Retinal pigment epithelial cell (primary cell): Measurements from ENCODE around the gene ZMYND11.

Experiments
- DNase-seq: peaks from one replicate; pipeline ENCODE4 v3.0.0-alpha.2; 2010; ENCODE audit warnings: low read depth
- H3K4me3 ChIP-seq: 2 replicates; pipeline ENCODE4 v1.5.1; 2011; ENCODE audit warnings: mild to moderate bottlenecking, low read length, control low read depth, moderate library complexity
- TF ChIP-seq, protein P1 (sequence below): conservative IDR thresholded peaks from 2 replicates; pipeline ENCODE4 v1.5.1; 2011; ENCODE audit warnings: low read depth, low read length, control low read depth, inconsistent platforms

ZMYND11 gene

DNA sequence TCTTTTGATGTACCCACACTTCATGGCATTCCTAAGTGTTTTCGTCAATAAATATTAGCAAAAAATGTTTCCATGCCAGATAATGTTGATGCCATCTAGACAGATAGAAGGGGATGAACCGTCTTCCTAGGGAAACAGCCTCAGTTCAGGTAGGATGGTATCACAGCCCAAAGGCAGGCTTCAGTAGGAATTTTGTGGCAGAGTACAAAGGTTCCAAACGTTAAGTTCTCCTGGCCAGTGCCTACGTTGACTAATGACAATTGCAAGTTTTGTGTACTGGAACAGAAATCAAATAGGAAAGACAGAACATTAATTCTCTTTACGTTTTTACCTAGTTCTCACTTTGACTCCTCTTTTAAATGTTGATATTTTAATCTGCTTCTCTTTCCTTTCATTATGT is 75.0 kb downstream of the ZMYND11 start:
- no peak for DNase-seq
- no peak overlapping the region for H3K4me3 ChIP-seq
- TF ChIP-seq, protein P1, sequence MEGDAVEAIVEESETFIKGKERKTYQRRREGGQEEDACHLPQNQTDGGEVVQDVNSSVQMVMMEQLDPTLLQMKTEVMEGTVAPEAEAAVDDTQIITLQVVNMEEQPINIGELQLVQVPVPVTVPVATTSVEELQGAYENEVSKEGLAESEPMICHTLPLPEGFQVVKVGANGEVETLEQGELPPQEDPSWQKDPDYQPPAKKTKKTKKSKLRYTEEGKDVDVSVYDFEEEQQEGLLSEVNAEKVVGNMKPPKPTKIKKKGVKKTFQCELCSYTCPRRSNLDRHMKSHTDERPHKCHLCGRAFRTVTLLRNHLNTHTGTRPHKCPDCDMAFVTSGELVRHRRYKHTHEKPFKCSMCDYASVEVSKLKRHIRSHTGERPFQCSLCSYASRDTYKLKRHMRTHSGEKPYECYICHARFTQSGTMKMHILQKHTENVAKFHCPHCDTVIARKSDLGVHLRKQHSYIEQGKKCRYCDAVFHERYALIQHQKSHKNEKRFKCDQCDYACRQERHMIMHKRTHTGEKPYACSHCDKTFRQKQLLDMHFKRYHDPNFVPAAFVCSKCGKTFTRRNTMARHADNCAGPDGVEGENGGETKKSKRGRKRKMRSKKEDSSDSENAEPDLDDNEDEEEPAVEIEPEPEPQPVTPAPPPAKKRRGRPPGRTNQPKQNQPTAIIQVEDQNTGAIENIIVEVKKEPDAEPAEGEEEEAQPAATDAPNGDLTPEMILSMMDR, result no peak

DNA sequence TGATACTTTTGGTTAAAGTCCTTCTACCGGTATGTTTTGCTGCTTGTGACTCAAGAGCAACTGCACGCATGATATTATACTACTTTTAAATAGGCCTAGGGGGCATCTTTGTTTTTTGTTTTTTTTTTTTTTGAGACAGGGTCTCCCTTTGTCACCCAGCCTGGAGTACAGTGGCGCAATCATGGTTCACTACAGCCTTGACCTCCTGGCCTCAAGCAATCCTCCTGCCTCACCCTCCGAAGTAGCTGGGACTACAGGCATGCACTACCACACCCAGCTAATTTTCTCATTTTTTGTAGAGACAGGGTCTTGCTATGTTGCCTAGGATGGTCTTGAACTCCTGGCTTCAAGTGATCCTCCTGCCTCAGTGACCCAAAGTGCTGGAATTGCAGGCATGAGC is 80.2 kb downstream of the ZMYND11 start:
- no peak for DNase-seq
- TF ChIP-seq, protein P1, result no peak
- no peak overlapping the region for H3K4me3 ChIP-seq

DNA sequence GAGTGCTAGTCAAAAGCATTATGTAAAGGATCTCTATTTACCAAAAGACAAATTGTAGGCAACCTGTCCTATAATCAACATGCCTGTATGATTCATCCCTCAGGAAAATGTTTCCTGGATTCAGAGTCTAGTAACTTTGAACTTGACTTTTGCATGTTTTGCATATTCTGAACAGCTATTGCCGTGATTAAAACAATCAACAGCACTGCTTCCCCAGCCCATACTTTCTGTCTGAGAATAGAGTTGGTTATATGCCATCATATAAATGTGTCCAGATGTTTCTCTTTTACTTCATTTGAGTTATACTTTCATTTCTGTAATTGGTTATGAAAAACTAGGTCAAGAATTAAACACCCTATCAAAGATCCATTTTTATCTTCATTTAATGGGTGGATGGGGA is 83.5 kb downstream of the ZMYND11 start:
- DNase-seq, result no peak
- no peak overlapping the region for H3K4me3 ChIP-seq
- TF ChIP-seq, protein P1, result no peak

- DNase-seq, result no peak
- H3K4me3 ChIP-seq, result no peak overlapping the region
- TF ChIP-seq, protein P1, result no peak
Measured at GRCh38 chr10:219731-220472, 84.6 kb downstream of the ZMYND11 start.

DNA sequence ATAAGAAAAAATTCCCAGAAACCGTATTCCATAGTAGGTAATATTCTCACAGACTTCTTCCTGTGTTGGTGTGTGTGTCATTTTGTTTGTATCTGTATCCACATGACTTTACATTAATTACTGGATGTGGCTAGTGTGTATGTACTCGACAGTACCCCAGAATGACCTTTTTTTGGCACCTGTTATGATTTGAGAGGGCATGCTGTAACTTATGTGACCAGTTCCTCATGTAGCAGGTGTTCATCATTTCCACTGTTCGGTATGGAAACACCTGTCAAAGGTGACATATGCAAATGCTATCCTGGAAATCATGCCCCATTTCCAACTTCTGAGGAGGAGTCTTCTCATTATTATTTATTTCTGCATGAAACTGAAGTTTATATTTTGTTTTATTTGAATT is 89.3 kb downstream of the ZMYND11 start:
- TF ChIP-seq, protein P1, result no peak
- DNase-seq, result no peak
- H3K4me3 ChIP-seq, result no peak overlapping the region

GRCh38 chr10:226018-226417 is 90.8 kb downstream of the ZMYND11 start:
- TF ChIP-seq, protein P1, result no peak
- no peak overlapping the region for H3K4me3 ChIP-seq
- no peak for DNase-seq

DNA sequence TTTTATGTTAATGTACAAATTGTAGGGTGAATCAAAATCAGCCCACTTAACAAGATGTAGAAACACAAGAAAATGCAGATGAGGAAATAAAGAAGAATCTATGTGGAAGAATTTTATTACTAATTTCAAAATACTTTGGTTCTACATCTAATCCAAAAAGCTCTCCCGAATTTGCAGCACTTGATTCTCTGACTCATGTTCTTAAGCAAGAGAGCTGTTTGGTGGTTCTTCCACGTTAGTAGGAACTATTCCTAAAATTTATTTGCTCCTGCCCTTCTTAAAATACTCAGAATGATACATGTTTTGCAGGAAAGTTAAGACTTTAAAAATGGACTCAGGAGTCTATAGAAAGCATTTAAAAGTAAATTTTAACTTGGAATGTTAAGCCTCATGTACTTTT is 91.8 kb downstream of the ZMYND11 start:
- TF ChIP-seq, protein P1, result no peak
- no peak overlapping the region for H3K4me3 ChIP-seq
- DNase-seq, result no peak
